Measurements from ENCODE around the gene RBM33.

RBM33 gene

GRCh38 chr7:155618708-155619633 is 25.5 kb upstream of the RBM33 start:
- Mint-ChIP-seq H3K9me3 (no peaks in the 10 kb centered on the region), H3K27me3 (no peaks in the 10 kb centered on the region), H3K27ac (no peak overlapping the region), H3K4me3 (no peak overlapping the region), H3K36me3 (peaks cover 4% of the 10 kb centered on the region), H3K4me1 (no peaks in the 10 kb centered on the region)

DNA sequence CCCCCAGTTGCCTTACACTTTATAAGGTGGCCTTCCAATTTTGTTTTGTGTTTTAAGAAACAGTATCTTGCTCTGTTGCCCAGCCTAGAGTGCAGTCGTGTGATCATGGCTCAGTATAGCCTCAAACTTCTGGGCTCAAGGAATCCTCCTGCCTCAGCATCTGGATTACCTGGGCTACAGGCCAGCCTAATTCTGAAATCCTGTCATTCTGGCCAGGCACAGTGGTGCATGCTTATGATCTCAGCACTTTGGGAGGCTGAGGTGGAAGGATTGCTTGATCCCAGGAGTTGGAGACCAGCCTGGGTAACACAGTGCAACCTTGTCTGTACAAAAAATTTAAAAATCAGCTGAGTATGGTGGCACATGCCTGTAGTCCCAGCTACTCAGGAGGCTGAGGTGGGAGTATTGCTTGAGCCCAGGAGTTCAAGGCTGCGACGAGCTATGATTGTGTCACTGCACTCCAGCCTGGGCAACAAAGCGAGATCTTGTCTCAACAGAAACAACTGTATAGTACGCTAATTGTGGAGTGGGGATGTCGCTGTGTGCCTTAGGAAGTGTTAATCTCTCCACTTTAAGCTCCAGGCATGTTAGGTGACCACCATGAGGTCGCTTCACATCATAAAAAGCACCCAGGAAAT is 24.7 kb upstream of the RBM33 start:
- Mint-ChIP-seq H3K27ac (no peak overlapping the region), H3K36me3 (peaks cover 4% of the 10 kb centered on the region), H3K4me1 (no peaks in the 10 kb centered on the region), H3K4me3 (no peak overlapping the region), H3K27me3 (no peaks in the 10 kb centered on the region), H3K9me3 (no peaks in the 10 kb centered on the region)

DNA sequence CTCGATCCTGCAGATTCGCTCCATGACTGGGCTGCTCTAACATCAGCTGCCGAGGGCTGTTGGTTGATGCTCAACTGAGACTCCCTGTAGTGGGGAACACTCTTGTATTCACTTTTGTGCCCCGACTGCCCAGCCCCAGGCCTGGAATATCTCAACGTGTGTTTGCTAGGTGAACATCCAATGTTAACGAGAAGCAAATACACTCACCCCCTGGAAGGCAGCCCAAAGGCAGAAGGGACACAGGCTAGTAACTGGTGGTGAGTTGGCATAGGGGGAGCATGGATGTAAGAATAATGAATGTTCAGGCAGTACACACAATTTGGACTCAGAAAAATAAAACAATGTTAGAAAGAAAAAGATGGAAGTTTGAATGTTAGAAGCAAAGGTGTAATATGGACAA is 24.0 kb upstream of the RBM33 start:
- H3K27ac Mint-ChIP-seq = no peak overlapping the region
- H3K27me3 Mint-ChIP-seq = no peaks in the 10 kb centered on the region
- no peak overlapping the region for H3K4me3 Mint-ChIP-seq
- H3K36me3 Mint-ChIP-seq = no peaks in the 10 kb centered on the region
- H3K4me1 Mint-ChIP-seq = no peaks in the 10 kb centered on the region
- H3K9me3 Mint-ChIP-seq = no peaks in the 10 kb centered on the region

GRCh38 chr7:155621418-155621980 is 23.0 kb upstream of the RBM33 start:
- Mint-ChIP-seq H3K4me3 (no peak overlapping the region), H3K4me1 (no peaks in the 10 kb centered on the region), H3K27ac (no peak overlapping the region)

GRCh38 chr7:155624412-155624811 is 20.0 kb upstream of the RBM33 start:
- Mint-ChIP-seq H3K36me3 (peaks cover 5% of the 10 kb centered on the region), H3K27ac (no peak overlapping the region), H3K9me3 (peaks cover 5% of the 10 kb centered on the region), H3K4me3 (no peak overlapping the region), H3K27me3 (no peaks in the 10 kb centered on the region), H3K4me1 (no peaks in the 10 kb centered on the region)

More at GRCh38 chr7:155621418-155621980, 23.0 kb upstream of the RBM33 start:
- Mint-ChIP-seq H3K27me3 (no peaks in the 10 kb centered on the region), H3K36me3 (no peaks in the 10 kb centered on the region), H3K9me3 (no peaks in the 10 kb centered on the region)

DNA sequence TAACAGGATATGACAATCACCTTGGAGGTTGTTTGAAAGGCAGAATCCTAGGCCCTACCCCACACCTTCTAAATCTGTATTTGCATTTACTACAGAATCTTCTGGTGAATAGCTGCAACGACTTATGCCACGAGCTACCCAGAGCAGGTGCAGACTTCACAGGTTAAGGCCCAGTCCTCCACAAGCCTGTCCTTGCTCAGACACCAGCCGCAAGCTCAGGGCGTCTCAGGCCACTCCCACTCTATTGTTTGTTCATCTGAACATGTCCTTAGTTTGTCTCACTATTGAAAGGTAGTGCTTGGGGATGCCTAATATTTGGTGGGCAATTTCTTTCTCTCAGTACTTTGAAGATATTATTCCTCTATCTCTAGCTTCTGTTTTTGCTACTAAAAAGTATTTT is 18.9 kb upstream of the RBM33 start:
- H3K4me3 Mint-ChIP-seq = no peak overlapping the region
- H3K9me3 Mint-ChIP-seq = peaks cover 15% of the 10 kb centered on the region
- H3K36me3 Mint-ChIP-seq = peaks cover 10% of the 10 kb centered on the region
- H3K27ac Mint-ChIP-seq = no peak overlapping the region
- H3K27me3 Mint-ChIP-seq = no peaks in the 10 kb centered on the region
- no peaks in the 10 kb centered on the region for H3K4me1 Mint-ChIP-seq

DNA sequence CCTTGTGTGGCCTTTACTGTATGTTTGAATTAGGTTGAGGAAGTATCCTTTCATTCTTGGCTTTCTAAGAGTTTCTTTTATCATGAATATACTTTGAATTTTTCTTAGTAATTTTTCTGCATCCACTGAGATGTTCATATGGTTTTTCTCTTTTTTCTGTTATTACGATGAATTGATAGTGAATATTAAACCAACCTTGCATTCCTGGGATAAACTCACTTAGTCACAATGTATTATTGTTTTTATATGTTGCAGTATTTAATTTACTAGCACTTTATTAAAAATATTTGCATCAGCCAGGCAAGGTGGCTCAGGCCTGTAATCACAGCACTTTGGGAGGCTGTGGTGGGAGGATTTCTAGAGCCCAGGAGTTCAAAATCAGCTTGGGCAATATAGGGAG is 15.3 kb upstream of the RBM33 start:
- peaks cover 34% of the 10 kb centered on the region for H3K9me3 Mint-ChIP-seq

DNA sequence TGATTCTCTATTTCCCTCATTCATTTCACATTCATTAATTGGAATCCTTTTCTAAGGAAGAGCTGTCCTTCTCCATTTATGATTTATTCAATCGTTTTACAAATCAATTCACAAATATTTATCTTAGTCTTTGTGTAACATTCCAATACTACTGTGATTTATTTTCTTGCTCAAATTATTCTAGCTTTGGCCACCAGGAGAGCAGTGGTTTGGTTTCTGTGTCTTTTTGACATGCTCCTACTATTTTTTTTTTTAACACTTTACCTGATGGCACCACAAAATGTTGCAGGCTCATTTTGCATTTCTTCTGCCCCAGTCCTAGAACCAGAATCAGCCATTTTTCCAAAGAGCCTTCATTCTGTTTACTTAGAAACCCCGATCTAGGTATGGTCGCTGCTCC is 13.3 kb upstream of the RBM33 start:
- Mint-ChIP-seq H3K9me3 (peaks cover 39% of the 10 kb centered on the region), H3K36me3 (peaks cover 17% of the 10 kb centered on the region), H3K4me1 (no peaks in the 10 kb centered on the region), H3K27me3 (peaks cover under 1% of the 10 kb centered on the region), H3K27ac (no peak overlapping the region), H3K4me3 (no peak overlapping the region)

More for the DNA sequence above, 15.3 kb upstream of the RBM33 start:
- H3K4me1 Mint-ChIP-seq = no peaks in the 10 kb centered on the region
- H3K4me3 Mint-ChIP-seq = no peak overlapping the region
- no peaks in the 10 kb centered on the region for H3K27me3 Mint-ChIP-seq
- H3K36me3 Mint-ChIP-seq = peaks cover 17% of the 10 kb centered on the region
- H3K27ac Mint-ChIP-seq = no peak overlapping the region

GRCh38 chr7:155635817-155636216 is 8.6 kb upstream of the RBM33 start:
- H3K27me3 Mint-ChIP-seq = peaks cover 7% of the 10 kb centered on the region
- no peaks in the 10 kb centered on the region for H3K4me1 Mint-ChIP-seq
- H3K9me3 Mint-ChIP-seq = peaks cover 28% of the 10 kb centered on the region
- H3K4me3 Mint-ChIP-seq = no peak overlapping the region
- H3K36me3 Mint-ChIP-seq = peaks cover 20% of the 10 kb centered on the region
- no peak overlapping the region for H3K27ac Mint-ChIP-seq

GRCh38 chr7:155637155-155637554 is 7.3 kb upstream of the RBM33 start:
- peaks cover 7% of the 10 kb centered on the region for H3K27me3 Mint-ChIP-seq
- H3K36me3 Mint-ChIP-seq = peaks cover 22% of the 10 kb centered on the region
- peaks cover 17% of the 10 kb centered on the region for H3K9me3 Mint-ChIP-seq
- H3K27ac Mint-ChIP-seq = no peak overlapping the region
- H3K4me1 Mint-ChIP-seq = no peaks in the 10 kb centered on the region
- H3K4me3 Mint-ChIP-seq = no peak overlapping the region

- peaks cover 2% of the 10 kb centered on the region for H3K4me1 Mint-ChIP-seq
- H3K36me3 Mint-ChIP-seq = peaks cover 22% of the 10 kb centered on the region
- no peak overlapping the region for H3K27ac Mint-ChIP-seq
- H3K9me3 Mint-ChIP-seq = peaks cover 12% of the 10 kb centered on the region
- peaks cover 7% of the 10 kb centered on the region for H3K27me3 Mint-ChIP-seq
- H3K4me3 Mint-ChIP-seq = no peak overlapping the region
Observed at GRCh38 chr7:155638366-155638765, 6.1 kb upstream of the RBM33 start.

- Mint-ChIP-seq H3K4me1 (peaks cover 6% of the 10 kb centered on the region), H3K36me3 (peaks cover 29% of the 10 kb centered on the region), H3K4me3 (no peak overlapping the region), H3K27me3 (peaks cover 7% of the 10 kb centered on the region), H3K27ac (peak overlapping the region; percentile 32), H3K9me3 (peaks cover 11% of the 10 kb centered on the region)
Observed at GRCh38 chr7:155639958-155640520, 4.4 kb upstream of the RBM33 start.

DNA sequence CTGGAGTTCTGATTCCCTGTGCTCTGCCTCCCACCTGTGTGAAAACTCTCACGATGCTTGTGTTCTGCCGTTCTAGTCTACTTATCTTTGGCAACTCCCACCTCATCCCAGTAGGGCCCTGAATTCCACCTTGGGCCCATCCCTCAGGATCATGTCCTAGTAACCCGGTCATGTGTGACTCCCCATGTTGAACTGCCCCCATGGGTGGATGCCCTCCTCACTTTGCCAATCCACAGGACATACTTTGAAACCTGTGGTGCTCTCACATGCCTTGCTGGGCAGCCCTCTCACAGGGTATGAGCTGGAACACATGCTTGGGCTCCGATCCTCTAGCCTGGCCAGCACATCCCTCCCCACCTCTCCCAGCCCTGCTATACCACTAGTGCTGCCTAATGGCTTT is 3.8 kb upstream of the RBM33 start:
- H3K4me3 Mint-ChIP-seq = no peak overlapping the region
- H3K36me3 Mint-ChIP-seq = peaks cover 29% of the 10 kb centered on the region
- H3K27ac Mint-ChIP-seq = no peak overlapping the region
- H3K9me3 Mint-ChIP-seq = peaks cover 11% of the 10 kb centered on the region
- peaks cover 11% of the 10 kb centered on the region for H3K4me1 Mint-ChIP-seq
- H3K27me3 Mint-ChIP-seq = peaks cover 7% of the 10 kb centered on the region

DNA sequence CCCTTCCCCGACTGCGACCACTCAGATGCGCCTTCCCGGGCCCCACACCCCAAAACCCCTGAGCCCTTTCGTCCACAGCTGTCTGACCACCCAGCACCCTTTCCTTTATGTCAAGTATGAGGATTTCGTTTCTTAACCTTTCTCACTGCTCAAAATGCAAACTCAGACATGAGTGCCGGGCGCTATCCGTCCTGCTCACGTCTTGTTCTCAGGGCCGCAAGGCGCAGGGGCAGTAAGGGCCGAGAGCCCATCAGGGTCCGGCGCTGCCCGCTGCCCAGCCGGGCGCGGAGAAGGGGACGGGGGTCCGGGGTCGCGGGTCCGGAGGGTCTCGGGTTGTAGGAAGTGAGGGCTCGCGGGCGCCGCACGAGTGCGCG is 670 bp upstream of the RBM33 start:
- Mint-ChIP-seq H3K27me3 (no peaks in the 10 kb centered on the region), H3K4me3 (peak overlapping the region; percentile 99), H3K27ac (peak overlapping the region; percentile 99), H3K36me3 (peaks cover 38% of the 10 kb centered on the region), H3K9me3 (peaks cover 4% of the 10 kb centered on the region), H3K4me1 (peaks cover 41% of the 10 kb centered on the region)

DNA sequence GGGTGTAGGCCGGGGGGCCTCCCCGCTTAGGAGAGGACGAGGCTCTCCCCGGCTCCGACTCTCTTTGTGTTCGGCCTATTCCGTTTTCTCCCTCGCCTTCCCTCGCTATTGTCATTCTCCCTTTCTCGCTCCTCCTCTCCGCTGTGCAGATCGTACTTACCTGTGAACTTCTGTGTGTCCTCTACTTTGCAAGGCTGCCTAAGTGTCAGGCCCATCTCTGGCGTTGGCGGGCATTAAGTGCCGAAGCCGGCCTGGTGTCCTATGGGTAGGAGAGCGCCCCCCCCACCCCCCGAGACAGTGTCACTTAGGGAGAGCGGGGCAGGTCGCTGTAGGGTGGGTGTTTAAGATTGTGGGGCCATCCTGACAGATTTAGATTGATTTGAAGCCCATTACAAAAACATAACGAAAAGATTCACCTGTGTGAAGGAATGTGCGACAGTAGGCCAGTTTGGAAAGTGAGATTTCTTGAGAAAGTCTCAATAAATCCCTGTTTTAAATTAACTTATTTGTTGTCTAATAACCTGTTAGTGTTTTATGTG is 579 bp downstream of the RBM33 start:
- peak overlapping the region; percentile 99 for H3K4me3 Mint-ChIP-seq
- peak overlapping the region; percentile 99 for H3K27ac Mint-ChIP-seq
- peaks cover 43% of the 10 kb centered on the region for H3K36me3 Mint-ChIP-seq
- peaks cover 51% of the 10 kb centered on the region for H3K4me1 Mint-ChIP-seq
- no peaks in the 10 kb centered on the region for H3K27me3 Mint-ChIP-seq
- H3K9me3 Mint-ChIP-seq = peaks cover 7% of the 10 kb centered on the region

Data from activated naive CD4-positive, alpha-beta T cell treated with anti-CD3 and anti-CD28 coated beads, Interleukin-2, amount 50 U/mL, for 24 hours (primary cell).